ENCODE measurements around the gene FGF18.
A peak's percentile ranks its signal among the peaks of the same experiment; 100 is the strongest.

Gene FGF18

DNA sequence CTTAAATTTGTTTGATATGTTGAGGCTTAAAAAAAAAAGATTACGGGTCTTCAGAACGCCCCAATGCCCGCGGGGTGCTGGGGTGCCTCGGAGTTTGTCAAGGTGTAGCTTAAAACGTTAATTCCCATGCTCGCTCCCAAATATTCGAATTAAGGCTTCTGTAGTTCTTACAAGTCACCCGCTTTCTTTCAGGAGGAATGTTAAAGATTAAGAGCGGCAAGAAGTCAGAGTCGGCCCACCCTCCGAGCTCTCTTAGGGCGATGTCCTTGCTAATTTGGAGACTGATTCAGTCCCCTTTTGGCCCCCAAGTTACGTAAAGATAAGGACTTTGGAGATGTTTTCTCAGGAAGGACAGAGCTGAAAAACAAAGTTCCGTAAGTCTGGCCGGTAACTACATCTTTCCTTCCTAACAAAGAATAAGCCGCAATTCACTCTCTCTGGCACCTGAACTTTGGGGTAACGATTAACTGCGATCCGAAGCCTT is 32.5 kb upstream of the FGF18 start:
- TF ChIP-seq, protein P1, sequence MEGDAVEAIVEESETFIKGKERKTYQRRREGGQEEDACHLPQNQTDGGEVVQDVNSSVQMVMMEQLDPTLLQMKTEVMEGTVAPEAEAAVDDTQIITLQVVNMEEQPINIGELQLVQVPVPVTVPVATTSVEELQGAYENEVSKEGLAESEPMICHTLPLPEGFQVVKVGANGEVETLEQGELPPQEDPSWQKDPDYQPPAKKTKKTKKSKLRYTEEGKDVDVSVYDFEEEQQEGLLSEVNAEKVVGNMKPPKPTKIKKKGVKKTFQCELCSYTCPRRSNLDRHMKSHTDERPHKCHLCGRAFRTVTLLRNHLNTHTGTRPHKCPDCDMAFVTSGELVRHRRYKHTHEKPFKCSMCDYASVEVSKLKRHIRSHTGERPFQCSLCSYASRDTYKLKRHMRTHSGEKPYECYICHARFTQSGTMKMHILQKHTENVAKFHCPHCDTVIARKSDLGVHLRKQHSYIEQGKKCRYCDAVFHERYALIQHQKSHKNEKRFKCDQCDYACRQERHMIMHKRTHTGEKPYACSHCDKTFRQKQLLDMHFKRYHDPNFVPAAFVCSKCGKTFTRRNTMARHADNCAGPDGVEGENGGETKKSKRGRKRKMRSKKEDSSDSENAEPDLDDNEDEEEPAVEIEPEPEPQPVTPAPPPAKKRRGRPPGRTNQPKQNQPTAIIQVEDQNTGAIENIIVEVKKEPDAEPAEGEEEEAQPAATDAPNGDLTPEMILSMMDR (IDR thresholded peaks at IDR 0.05; ENCODE audit: low read depth, low read length): no peak
- H3K4me3 ChIP-seq (ENCODE audit: low read depth, low read length): peak overlapping the region; percentile 93
- in situ Hi-C loops (cut with HindIII; ENCODE audit: low sequenced_read_pairs): no loop called here
- DNase-seq (ENCODE audit: low read depth, low spot score): no peak

DNA sequence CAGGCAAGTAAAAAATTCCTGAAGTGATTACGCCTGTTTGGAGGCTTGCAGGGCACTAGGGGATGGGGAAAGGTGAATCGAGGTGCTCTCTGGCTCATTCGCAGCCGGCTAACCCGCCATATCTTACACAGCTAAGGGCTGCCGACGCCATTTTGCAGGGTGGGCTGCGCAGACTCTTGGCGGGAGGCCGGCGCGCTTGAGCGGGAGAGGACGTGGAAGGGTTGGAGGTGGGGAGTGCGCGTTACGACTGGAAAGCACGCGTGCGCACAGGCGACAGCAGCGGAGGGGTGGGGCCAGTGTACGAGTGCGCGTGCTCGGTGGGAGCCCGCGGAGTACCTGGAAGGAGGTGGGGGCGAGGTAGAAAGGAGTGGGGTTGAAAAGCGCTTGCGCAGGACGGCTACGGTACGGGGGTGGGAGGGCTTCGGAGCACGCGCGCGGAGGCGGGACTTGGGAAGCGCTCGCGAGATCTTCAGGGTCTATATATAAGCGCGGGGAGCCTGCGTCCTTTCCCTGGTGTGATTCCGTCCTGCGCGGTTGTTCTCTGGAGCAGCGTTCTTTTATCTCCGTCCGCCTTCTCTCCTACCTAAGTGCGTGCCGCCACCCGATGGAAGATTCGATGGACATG is 32.0 kb upstream of the FGF18 start, which contains the start of gene NPM1:
TSS of gene NPM1 (plus strand) at position 505 of the 625 bp plus-strand sequence. CDS start at position 605, 100 bp downstream.
- DNase-seq (ENCODE audit: low read depth, low spot score): peak; percentile 99
- peak within 1 kb of the TSS; percentile 93 for H3K4me3 ChIP-seq (ENCODE audit: low read depth, low read length)
- in situ Hi-C loops (cut with HindIII; ENCODE audit: low sequenced_read_pairs): no loop called here
- TF ChIP-seq, protein P1 (IDR thresholded peaks at IDR 0.05; ENCODE audit: low read depth, low read length): no peak

DNA sequence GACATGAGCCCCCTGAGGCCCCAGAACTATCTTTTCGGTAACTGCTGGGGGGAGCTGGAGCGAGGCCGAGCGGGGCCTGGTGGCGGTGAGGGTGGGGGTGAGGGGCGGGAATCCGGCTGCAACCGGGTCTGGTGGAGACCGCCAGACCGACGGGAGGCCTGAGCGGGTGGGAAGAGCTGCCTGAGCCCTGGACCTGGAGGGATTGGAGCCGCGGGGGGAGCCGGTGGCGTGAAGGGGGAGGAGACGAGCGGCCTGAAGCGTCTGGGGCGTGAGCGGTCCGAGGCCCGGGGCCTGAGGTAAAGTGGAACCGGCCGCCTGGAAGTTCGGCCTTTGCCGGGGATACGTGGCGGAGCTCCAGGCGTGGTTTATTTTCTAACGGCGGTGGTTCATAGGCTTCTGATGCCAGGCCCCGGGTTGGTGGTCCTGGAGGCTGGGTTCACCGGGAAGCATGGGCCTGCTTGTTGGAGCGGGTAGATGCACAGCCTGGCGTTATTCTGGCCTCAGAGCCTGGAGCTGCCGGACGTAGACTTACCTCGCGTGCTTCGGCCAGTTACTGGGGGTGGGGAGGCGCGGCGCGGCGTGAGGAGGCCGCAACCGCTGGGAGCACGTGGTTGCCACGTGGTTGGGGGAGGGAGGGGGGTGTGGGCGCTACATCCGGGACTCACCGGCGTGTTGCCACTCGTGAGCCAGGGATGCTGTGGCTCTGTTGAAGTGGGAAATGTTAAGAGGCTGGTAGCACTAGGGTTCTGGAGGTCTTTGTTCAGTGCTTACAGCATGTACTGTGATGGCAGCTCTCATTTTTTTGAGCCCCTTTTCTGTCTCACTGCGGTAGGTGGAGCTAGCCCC is 31.3 kb upstream of the FGF18 start:
- TF ChIP-seq, protein P1 (IDR thresholded peaks at IDR 0.05; ENCODE audit: low read depth, low read length): no peak
- H3K4me3 ChIP-seq (ENCODE audit: low read depth, low read length): peak overlapping the region; percentile 93
- DNase-seq (ENCODE audit: low read depth, low spot score): peak; percentile 72
- in situ Hi-C loops (cut with HindIII; ENCODE audit: low sequenced_read_pairs): no loop called here

DNA sequence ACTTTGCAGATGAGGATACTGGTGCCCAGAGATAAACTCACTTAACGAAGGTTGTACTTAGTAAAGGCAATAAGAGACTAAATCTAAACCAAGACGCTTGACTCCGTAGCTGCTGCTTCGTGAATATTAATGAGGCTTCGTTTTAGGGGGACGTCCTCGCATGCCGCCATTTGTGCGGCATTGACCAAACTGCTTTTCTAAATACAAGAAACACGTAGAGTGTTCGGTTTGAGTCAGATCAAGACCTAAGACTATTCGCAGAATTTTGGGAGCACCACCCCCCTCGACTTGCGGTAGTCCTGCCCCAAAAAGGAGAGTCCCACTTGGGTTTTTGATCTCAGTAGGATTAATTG is 30.7 kb upstream of the FGF18 start:
- in situ Hi-C loops (cut with HindIII; ENCODE audit: low sequenced_read_pairs): no loop called here
- TF ChIP-seq, protein P1 (IDR thresholded peaks at IDR 0.05; ENCODE audit: low read depth, low read length): no peak
- DNase-seq (ENCODE audit: low read depth, low spot score): no peak
- H3K4me3 ChIP-seq (ENCODE audit: low read depth, low read length): peak overlapping the region; percentile 93

DNA sequence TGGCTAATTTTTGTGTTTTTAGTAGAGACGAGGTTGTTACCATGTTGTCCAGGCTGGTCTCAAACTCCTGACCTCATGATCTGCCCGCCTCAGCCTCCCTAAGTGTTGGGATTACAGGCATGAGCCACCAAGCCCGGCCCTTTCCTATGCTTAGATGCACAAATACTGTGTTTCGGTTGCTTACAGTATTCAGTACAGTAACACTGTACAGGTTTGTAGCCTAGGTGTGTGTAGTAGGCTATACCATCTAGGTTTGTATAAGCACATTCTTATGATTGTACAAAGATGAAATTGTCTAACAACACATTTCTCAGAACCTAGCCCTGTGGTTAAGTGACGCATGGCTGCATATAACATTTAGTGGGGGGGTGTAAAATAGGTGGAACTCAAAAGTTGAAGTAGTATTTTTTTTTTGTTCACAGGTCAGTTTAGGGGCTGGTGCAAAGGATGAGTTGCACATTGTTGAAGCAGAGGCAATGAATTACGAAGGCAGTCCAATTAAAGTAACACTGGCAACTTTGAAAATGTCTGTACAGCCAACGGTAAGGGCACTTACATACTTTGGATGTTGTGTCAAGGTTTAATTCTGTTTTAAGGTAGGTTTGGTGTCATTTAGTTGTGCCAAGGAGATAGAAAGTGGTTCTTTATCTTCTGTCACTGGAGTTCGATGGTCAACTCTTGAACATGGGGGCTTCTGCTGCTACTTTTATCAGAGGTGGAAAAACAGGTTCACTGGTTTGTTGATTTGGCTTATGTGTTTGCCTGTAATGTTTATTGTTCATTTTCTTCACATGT is 28.4 kb upstream of the FGF18 start:
- no peak for DNase-seq (ENCODE audit: low read depth, low spot score)
- TF ChIP-seq, protein P1 (IDR thresholded peaks at IDR 0.05; ENCODE audit: low read depth, low read length): no peak
- in situ Hi-C loops (cut with HindIII; ENCODE audit: low sequenced_read_pairs): no loop called here
- H3K4me3 ChIP-seq (ENCODE audit: low read depth, low read length): no peak overlapping the region

DNA sequence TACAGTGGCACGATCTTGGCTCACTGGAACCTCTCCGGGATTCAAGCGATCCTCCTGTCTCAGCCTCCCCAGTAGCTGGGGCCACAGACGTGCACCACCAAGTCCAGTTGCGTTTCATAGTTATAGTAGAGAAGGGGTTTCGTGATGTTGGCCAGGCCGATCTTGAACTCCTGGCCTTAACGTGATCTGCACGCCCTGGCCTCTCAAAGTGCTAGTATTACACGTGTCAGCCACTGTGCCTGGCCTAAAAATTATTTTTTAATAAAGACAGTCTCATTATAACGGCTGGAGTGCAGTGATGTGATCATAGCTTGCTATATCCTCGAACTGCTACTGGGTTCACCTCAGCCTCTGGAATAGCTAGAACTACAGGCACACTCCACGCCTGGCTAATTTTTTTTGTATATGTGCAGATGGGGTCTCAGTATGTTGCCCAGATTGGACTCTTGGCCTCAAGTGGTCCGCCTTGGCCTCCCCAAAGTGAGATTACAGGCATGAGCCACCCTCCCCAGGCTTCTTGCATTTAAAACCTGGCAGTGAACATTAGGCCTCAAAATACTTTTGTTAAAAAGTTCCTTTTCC is 27.4 kb upstream of the FGF18 start:
- TF ChIP-seq, protein P1 (IDR thresholded peaks at IDR 0.05; ENCODE audit: low read depth, low read length): no peak
- no peak overlapping the region for H3K4me3 ChIP-seq (ENCODE audit: low read depth, low read length)
- in situ Hi-C loops (cut with HindIII; ENCODE audit: low sequenced_read_pairs): no loop called here
- DNase-seq (ENCODE audit: low read depth, low spot score): no peak
